ENCODE data around the gene CHPF.
A peak's percentile ranks its signal among the peaks of the same experiment; 100 is the strongest.

Gene CHPF

GRCh38 chr2:219547621-219548020 is 4.0 kb upstream of the CHPF start:
- no peak for TF ChIP-seq YY1 (IDR thresholded peaks at IDR 0.05; ENCODE audit: insufficient read depth, insufficient read length)
- TF ChIP-seq SUZ12 (IDR thresholded peaks at IDR 0.05; ENCODE audit: extremely low read depth, insufficient read depth, insufficient read length): no peak
- Histone ChIP-seq H3K27me3 (ENCODE audit: insufficient read depth, insufficient read length) (peaks cover 59% of the 10 kb centered on the region), H3K9ac (ENCODE audit: insufficient read length, low read depth) (no peak overlapping the region), H3K36me3 (ENCODE audit: insufficient read depth, insufficient read length, low read length) (peaks cover 30% of the 10 kb centered on the region), H3K4me1 (ENCODE audit: insufficient read depth, insufficient read length) (peaks cover 9% of the 10 kb centered on the region), H3K9me3 (ENCODE audit: insufficient read depth, low read length) (no peaks in the 10 kb centered on the region), H3K4me3 (ENCODE audit: insufficient read length, low read depth) (no peak overlapping the region)
- DNase-seq (ENCODE audit: low read depth, low spot score): no peak

GRCh38 chr2:219545943-219546352 is 2.3 kb upstream of the CHPF start:
- TF ChIP-seq ZNF274 (IDR thresholded peaks at IDR 0.05; ENCODE audit: low read depth, low read length): no peak
- TF ChIP-seq SUZ12 (IDR thresholded peaks at IDR 0.05; ENCODE audit: extremely low read depth, insufficient read depth, insufficient read length): no peak
- no peak for TF ChIP-seq YY1 (IDR thresholded peaks at IDR 0.05; ENCODE audit: insufficient read depth, insufficient read length)
- no peaks in the 10 kb centered on the region for H3K9me3 ChIP-seq (ENCODE audit: insufficient read depth, low read length)
- peaks cover 58% of the 10 kb centered on the region for H3K27me3 ChIP-seq (ENCODE audit: insufficient read depth, insufficient read length)
- H3K4me3 ChIP-seq (ENCODE audit: insufficient read length, low read depth): no peak overlapping the region
- no peak overlapping the region for H3K9ac ChIP-seq (ENCODE audit: insufficient read length, low read depth)
- DNase-seq (ENCODE audit: low read depth, low spot score): no peak
- H3K36me3 ChIP-seq (ENCODE audit: insufficient read depth, insufficient read length, low read length): peaks cover 38% of the 10 kb centered on the region
- peaks cover 12% of the 10 kb centered on the region for H3K4me1 ChIP-seq (ENCODE audit: insufficient read depth, insufficient read length)

GRCh38 chr2:219545295-219545942 is 1.8 kb upstream of the CHPF start:
- Histone ChIP-seq H3K27me3 (ENCODE audit: insufficient read depth, insufficient read length) (peaks cover 53% of the 10 kb centered on the region), H3K9ac (ENCODE audit: insufficient read length, low read depth) (no peak overlapping the region), H3K9me3 (ENCODE audit: insufficient read depth, low read length) (no peaks in the 10 kb centered on the region), H3K4me3 (ENCODE audit: insufficient read length, low read depth) (no peak overlapping the region), H3K36me3 (ENCODE audit: insufficient read depth, insufficient read length, low read length) (peaks cover 43% of the 10 kb centered on the region), H3K4me1 (ENCODE audit: insufficient read depth, insufficient read length) (peaks cover 9% of the 10 kb centered on the region)
- TF ChIP-seq YY1 (IDR thresholded peaks at IDR 0.05; ENCODE audit: insufficient read depth, insufficient read length) (no peak), SUZ12 (IDR thresholded peaks at IDR 0.05; ENCODE audit: extremely low read depth, insufficient read depth, insufficient read length) (no peak), ZNF274 (IDR thresholded peaks at IDR 0.05; ENCODE audit: low read depth, low read length) (no peak)
- DNase-seq (ENCODE audit: low read depth, low spot score): no peak

GRCh38 chr2:219544567-219544966 is 958 bp upstream of the CHPF start:
- peaks cover 46% of the 10 kb centered on the region for H3K36me3 ChIP-seq (ENCODE audit: insufficient read depth, insufficient read length, low read length)
- peaks cover 8% of the 10 kb centered on the region for H3K4me1 ChIP-seq (ENCODE audit: insufficient read depth, insufficient read length)
- no peak for DNase-seq (ENCODE audit: low read depth, low spot score)

GRCh38 chr2:219542931-219543595 is 546 bp downstream of the CHPF start:
- DNase-seq (ENCODE audit: low read depth, low spot score): no peak

More at GRCh38 chr2:219544567-219544966, 958 bp upstream of the CHPF start:
- H3K4me3 ChIP-seq (ENCODE audit: insufficient read length, low read depth): peak overlapping the region; percentile 88
- TF ChIP-seq YY1 (IDR thresholded peaks at IDR 0.05; ENCODE audit: insufficient read depth, insufficient read length): no peak
- TF ChIP-seq ZNF274 (IDR thresholded peaks at IDR 0.05; ENCODE audit: low read depth, low read length): no peak
- TF ChIP-seq SUZ12 (IDR thresholded peaks at IDR 0.05; ENCODE audit: extremely low read depth, insufficient read depth, insufficient read length): no peak
- no peaks in the 10 kb centered on the region for H3K9me3 ChIP-seq (ENCODE audit: insufficient read depth, low read length)
- H3K9ac ChIP-seq (ENCODE audit: insufficient read length, low read depth): peak overlapping the region; percentile 71
- peaks cover 45% of the 10 kb centered on the region for H3K27me3 ChIP-seq (ENCODE audit: insufficient read depth, insufficient read length)

GRCh38 chr2:219541611-219542180 is 1.9 kb downstream of the CHPF start:
- no peaks in the 10 kb centered on the region for H3K9me3 ChIP-seq (ENCODE audit: insufficient read depth, low read length)
- H3K36me3 ChIP-seq (ENCODE audit: insufficient read depth, insufficient read length, low read length): peaks cover 29% of the 10 kb centered on the region
- DNase-seq (ENCODE audit: low read depth, low spot score): peak; percentile 71
- no peak overlapping the region for H3K4me3 ChIP-seq (ENCODE audit: insufficient read length, low read depth)
- H3K27me3 ChIP-seq (ENCODE audit: insufficient read depth, insufficient read length): peaks cover 29% of the 10 kb centered on the region
- TF ChIP-seq YY1 (IDR thresholded peaks at IDR 0.05; ENCODE audit: insufficient read depth, insufficient read length) (no peak), ZNF274 (IDR thresholded peaks at IDR 0.05; ENCODE audit: low read depth, low read length) (no peak), SUZ12 (IDR thresholded peaks at IDR 0.05; ENCODE audit: extremely low read depth, insufficient read depth, insufficient read length) (no peak)
- peaks cover 32% of the 10 kb centered on the region for H3K4me1 ChIP-seq (ENCODE audit: insufficient read depth, insufficient read length)
- peak overlapping the region; percentile 44 for H3K9ac ChIP-seq (ENCODE audit: insufficient read length, low read depth)

More at GRCh38 chr2:219542931-219543595, 546 bp downstream of the CHPF start:
- Histone ChIP-seq H3K27me3 (ENCODE audit: insufficient read depth, insufficient read length) (peaks cover 32% of the 10 kb centered on the region), H3K4me3 (ENCODE audit: insufficient read length, low read depth) (peak overlapping the region; percentile 88), H3K9me3 (ENCODE audit: insufficient read depth, low read length) (no peaks in the 10 kb centered on the region), H3K4me1 (ENCODE audit: insufficient read depth, insufficient read length) (peaks cover 20% of the 10 kb centered on the region), H3K36me3 (ENCODE audit: insufficient read depth, insufficient read length, low read length) (peaks cover 40% of the 10 kb centered on the region), H3K9ac (ENCODE audit: insufficient read length, low read depth) (peak overlapping the region; percentile 95)
- TF ChIP-seq YY1 (IDR thresholded peaks at IDR 0.05; ENCODE audit: insufficient read depth, insufficient read length) (no peak), ZNF274 (IDR thresholded peaks at IDR 0.05; ENCODE audit: low read depth, low read length) (no peak), SUZ12 (IDR thresholded peaks at IDR 0.05; ENCODE audit: extremely low read depth, insufficient read depth, insufficient read length) (no peak)
